HepG2 (cell line): ENCODE results near the gene SPTBN4. TPM values are rescaled to one million over a fixed set of nuclear protein-coding genes. Genes with fewer than 3 reads are reported as not detected.

Experiments
- E2F5 ChIP-seq: sonication (generic); formaldehyde crosslinking; conservative IDR thresholded peaks from 2 replicates; pipeline ENCODE4 v1.4.0; 2020; ENCODE audit warnings: missing genetic modification reagents
- HDAC2 ChIP-seq: sonication (generic); formaldehyde crosslinking; IDR thresholded peaks from 2 replicates; pipeline ENCODE4 v1.4.0; 2020; ENCODE audit warnings: missing genetic modification reagents
- HIVEP1 ChIP-seq: sonication (generic); formaldehyde crosslinking; IDR thresholded peaks from 2 replicates; pipeline ENCODE4 v1.4.0; 2020; ENCODE audit warnings: mild to moderate bottlenecking, missing genetic modification reagents
- KLF12 ChIP-seq: sonication (generic); formaldehyde crosslinking; IDR thresholded peaks from 2 replicates; pipeline ENCODE4 v1.4.0; 2020; ENCODE audit warnings: missing genetic modification reagents, borderline replicate concordance
- MIXL1 ChIP-seq: IDR thresholded peaks from 2 replicates; pipeline ENCODE4 v1.6.1; 2016
- POLR2G ChIP-seq: fragments of 200-400 bp; formaldehyde crosslinking; IDR thresholded peaks from 2 replicates; pipeline ENCODE4 v1.6.1; 2018; ENCODE audit warnings: mild to moderate bottlenecking, low read depth, low read length, moderate library complexity
- THAP8 ChIP-seq: sonication (generic); formaldehyde crosslinking; IDR thresholded peaks from 2 replicates; pipeline ENCODE4 v1.5.1; 2020; ENCODE audit warnings: missing genetic modification reagents, mild to moderate bottlenecking, borderline replicate concordance
- XRCC5 ChIP-seq: fragments of 200-400 bp; formaldehyde crosslinking; optimal IDR thresholded peaks from 2 replicates; pipeline ENCODE3; 2017; ENCODE audit warnings: mild to moderate bottlenecking, low read length
- ZBTB2 ChIP-seq: sonication (generic); formaldehyde crosslinking; IDR thresholded peaks from 2 replicates; pipeline ENCODE4 v1.8.0; 2022; ENCODE audit warnings: low read depth, missing genetic modification reagents
- ZNF367 ChIP-seq: sonication (generic); formaldehyde crosslinking; IDR thresholded peaks from 2 replicates; pipeline ENCODE4 v1.4.0; 2020; ENCODE audit warnings: missing genetic modification reagents, borderline replicate concordance
- ZNF430 ChIP-seq: sonication (generic); formaldehyde crosslinking; IDR thresholded peaks from 2 replicates; pipeline ENCODE4 v1.9.0; 2021; ENCODE audit warnings: mild to moderate bottlenecking, missing genetic modification reagents
- ZNF460 ChIP-seq: sonication (generic); formaldehyde crosslinking; IDR thresholded peaks from 2 replicates; pipeline ENCODE4 v1.5.1; 2020; ENCODE audit warnings: missing genetic modification reagents, mild to moderate bottlenecking, borderline replicate concordance
- ZNF746 ChIP-seq: sonication (generic); formaldehyde crosslinking; IDR thresholded peaks from 2 replicates; pipeline ENCODE4 v1.8.0; 2022; ENCODE audit warnings: mild to moderate bottlenecking, missing genetic modification reagents
- polyA plus RNA-seq, 8 experiments: library from polyadenylated mRNA; depleted of rRNA in 3 of 8; stranded (reverse) in 7 of 8; unstranded in 1 of 8; fragments of >200 nt; fragmentation: Illumina TruSeq in 4 of 8; extraction: Trizol in 4 of 8; gene quantifications; 2 replicates each; pipeline versions ENCODE4 v1.2.1 to v1.2.3, GENCODE V29; 2011 to 2016; ENCODE audit warnings: low read depth in 4 of 8, missing spikeins in 1 of 8, mixed read lengths in 1 of 8; ENCODE audit not compliant: insufficient read depth in 1 of 8
- total RNA-seq, 5 experiments: library from RNA; depleted of rRNA; stranded (reverse); fragments of >200 nt; fragmentation: Illumina TruSeq; extraction: Trizol; gene quantifications; 2 replicates each; pipeline ENCODE4 v1.2.3, GENCODE V29; 2016; ENCODE audit warnings: low read depth in 1 of 5
- TF ChIP-seq, protein P1 (sequence below): IDR thresholded peaks from 2 replicates; pipeline ENCODE4 v1.6.1; 2016; ENCODE audit warnings: missing compliant biosample characterization, missing genetic modification reagents, borderline replicate concordance
- TF ChIP-seq, protein P2 (sequence below): sonication (generic); formaldehyde crosslinking; IDR thresholded peaks from one replicate; pipeline ENCODE4 v1.5.1; 2020; ENCODE audit warnings: mild to moderate bottlenecking, missing genetic modification reagents; ENCODE audit errors: not compliant biosample characterization

SPTBN4 gene
- total and polyA plus RNA-seq, 2 of the 13 experiments (the other 11 are each of a cell fraction or from before 2014, with no cell fraction given) = 0.11 TPM

- TF ChIP-seq, protein P1, sequence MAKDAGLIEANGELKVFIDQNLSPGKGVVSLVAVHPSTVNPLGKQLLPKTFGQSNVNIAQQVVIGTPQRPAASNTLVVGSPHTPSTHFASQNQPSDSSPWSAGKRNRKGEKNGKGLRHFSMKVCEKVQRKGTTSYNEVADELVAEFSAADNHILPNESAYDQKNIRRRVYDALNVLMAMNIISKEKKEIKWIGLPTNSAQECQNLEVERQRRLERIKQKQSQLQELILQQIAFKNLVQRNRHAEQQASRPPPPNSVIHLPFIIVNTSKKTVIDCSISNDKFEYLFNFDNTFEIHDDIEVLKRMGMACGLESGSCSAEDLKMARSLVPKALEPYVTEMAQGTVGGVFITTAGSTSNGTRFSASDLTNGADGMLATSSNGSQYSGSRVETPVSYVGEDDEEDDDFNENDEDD = peak; percentile 82; the same call in 1 of the 2 replicates
- TF ChIP-seq HDAC2 = peak; percentile 46
- 0 out of 2 replicates have a peak, but pooled peaks have one; percentile 20 for TF ChIP-seq MIXL1 (CRISPR knock-in tag)
- TF ChIP-seq POLR2G = peak; percentile 76
- TF ChIP-seq ZNF746 = peak; percentile 97
- TF ChIP-seq E2F5 = peak; percentile 81
- TF ChIP-seq ZNF367 = peak; percentile 4; the same call in 1 of the 2 replicates
- TF ChIP-seq KLF12 (CRISPR knock-in tag) = 0 out of 2 replicates have a peak, but pooled peaks have one; percentile 4
- TF ChIP-seq ZNF430 (CRISPR knock-in tag) = peak; percentile 37; the same call in 1 of the 2 replicates
- TF ChIP-seq THAP8 (CRISPR knock-in tag) = no peak
- TF ChIP-seq XRCC5 = peak; percentile 19
- no peak for TF ChIP-seq HIVEP1
- TF ChIP-seq ZBTB2 (CRISPR knock-in tag) = peak; percentile 77; the same call in 1 of the 2 replicates
- TF ChIP-seq, protein P2, sequence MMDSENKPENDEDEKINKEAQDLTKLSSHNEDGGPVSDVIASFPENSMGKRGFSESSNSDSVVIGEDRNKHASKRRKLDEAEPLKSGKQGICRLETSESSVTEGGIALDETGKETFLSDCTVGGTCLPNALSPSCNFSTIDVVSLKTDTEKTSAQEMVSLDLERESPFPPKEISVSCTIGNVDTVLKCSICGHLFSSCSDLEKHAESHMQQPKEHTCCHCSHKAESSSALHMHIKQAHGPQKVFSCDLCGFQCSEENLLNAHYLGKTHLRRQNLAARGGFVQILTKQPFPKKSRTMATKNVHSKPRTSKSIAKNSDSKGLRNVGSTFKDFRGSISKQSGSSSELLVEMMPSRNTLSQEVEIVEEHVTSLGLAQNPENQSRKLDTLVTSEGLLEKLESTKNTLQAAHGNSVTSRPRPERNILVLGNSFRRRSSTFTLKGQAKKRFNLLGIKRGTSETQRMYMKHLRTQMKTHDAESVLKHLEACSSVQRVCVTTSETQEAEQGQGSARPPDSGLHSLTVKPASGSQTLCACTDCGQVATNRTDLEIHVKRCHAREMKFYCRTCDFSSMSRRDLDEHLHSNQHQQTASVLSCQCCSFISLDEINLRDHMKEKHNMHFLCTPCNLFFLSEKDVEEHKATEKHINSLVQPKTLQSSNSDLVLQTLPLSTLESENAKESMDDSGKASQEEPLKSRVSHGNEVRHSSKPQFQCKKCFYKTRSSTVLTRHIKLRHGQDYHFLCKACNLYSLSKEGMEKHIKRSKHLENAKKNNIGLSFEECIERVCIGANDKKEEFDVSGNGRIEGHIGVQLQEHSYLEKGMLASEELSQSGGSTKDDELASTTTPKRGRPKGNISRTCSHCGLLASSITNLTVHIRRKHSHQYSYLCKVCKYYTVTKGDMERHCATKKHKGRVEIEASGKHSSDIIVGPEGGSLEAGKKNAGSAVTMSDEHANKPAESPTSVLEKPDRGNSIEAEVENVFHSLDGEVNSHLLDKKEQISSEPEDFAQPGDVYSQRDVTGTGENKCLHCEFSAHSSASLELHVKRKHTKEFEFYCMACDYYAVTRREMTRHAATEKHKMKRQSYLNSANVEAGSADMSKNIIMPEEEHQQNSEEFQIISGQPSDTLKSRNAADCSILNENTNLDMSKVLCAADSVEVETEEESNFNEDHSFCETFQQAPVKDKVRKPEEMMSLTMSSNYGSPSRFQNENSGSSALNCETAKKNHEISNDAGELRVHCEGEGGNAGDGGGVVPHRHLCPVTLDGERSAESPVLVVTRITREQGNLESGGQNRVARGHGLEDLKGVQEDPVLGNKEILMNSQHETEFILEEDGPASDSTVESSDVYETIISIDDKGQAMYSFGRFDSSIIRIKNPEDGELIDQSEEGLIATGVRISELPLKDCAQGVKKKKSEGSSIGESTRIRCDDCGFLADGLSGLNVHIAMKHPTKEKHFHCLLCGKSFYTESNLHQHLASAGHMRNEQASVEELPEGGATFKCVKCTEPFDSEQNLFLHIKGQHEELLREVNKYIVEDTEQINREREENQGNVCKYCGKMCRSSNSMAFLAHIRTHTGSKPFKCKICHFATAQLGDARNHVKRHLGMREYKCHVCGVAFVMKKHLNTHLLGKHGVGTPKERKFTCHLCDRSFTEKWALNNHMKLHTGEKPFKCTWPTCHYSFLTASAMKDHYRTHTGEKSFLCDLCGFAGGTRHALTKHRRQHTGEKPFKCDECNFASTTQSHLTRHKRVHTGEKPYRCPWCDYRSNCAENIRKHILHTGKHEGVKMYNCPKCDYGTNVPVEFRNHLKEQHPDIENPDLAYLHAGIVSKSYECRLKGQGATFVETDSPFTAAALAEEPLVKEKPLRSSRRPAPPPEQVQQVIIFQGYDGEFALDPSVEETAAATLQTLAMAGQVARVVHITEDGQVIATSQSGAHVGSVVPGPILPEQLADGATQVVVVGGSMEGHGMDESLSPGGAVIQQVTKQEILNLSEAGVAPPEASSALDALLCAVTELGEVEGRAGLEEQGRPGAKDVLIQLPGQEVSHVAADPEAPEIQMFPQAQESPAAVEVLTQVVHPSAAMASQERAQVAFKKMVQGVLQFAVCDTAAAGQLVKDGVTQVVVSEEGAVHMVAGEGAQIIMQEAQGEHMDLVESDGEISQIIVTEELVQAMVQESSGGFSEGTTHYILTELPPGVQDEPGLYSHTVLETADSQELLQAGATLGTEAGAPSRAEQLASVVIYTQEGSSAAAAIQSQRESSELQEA (CRISPR knock-in tag) = no peak
- no peak for TF ChIP-seq ZNF460 (CRISPR knock-in tag)
These were observed 33.2 kb upstream of the SPTBN4 start (continued) for GRCh38 chr19:40433391-40434216.
